HCT116 (cell line): ENCODE results near the gene MAPRE3. TPM values are rescaled to one million over a fixed set of nuclear protein-coding genes. Genes with fewer than 3 reads are reported as not detected.

Experiments used
- ATAC-seq: fragments of 200-7000 bp; cut with Tn5 transposase; 2 replicates; pipeline ENCODE4 v1.9.1; 2020; ENCODE audit warnings: mild to moderate bottlenecking, moderate library complexity
- BruUV-seq: library from RNA; stranded (reverse); fragments of 400-500 nt; replicated peaks from 2 replicates; lab custom pipeline; 2021; lab: Mats Ljungman, UMichigan
- CTCF ChIA-PET: fragments of 300-600 bp; sonication (Branson Sonifier 250); formaldehyde crosslinking; loops from one replicate; lab custom pipeline; 2021; ENCODE audit warnings: antibody characterized with exemption; lab: Charles Lee
- POLR2A ChIA-PET: fragments of 300-600, 350-600 bp; sonication (Branson Sonifier 250); formaldehyde crosslinking; loops from one replicate; lab custom pipeline; 2021; ENCODE audit warnings: antibody characterized with exemption; lab: Charles Lee
- RAD21 ChIA-PET, 2 experiments: fragments of 300-600 bp; sonication (Branson Sonifier 250); formaldehyde crosslinking; loops; one replicate each; lab custom pipeline; 2023; ENCODE audit warnings: low total read pairs in 2 of 2; ENCODE audit not compliant: uncharacterized antibody in 2 of 2, unreplicated experiment in 2 of 2, low non-redundant PET in 1 of 2; lab: Charles Lee
- DNase-seq: peaks from one replicate; pipeline ENCODE4 v3.0.0-alpha.2; 2010; ENCODE audit warnings: low read depth, low spot score
- H2AFZ ChIP-seq: fragments of 200-600 bp; shearing (Covaris generic), sonication (generic); 2 replicates; pipeline ENCODE4 v1.6.1; 2017; ENCODE audit warnings: low read depth, mixed run types, mixed read lengths, antibody characterized with exemption, low read length; ENCODE audit not compliant: poor library complexity, severe bottlenecking
- H3K27ac ChIP-seq: 2 replicates; pipeline ENCODE4 v1.5.1; 2012; ENCODE audit warnings: low read depth, low read length
- H3K27me3 ChIP-seq: fragments of 200-600 bp; sonication (generic); 2 replicates; pipeline ENCODE4 v1.6.1; 2016; ENCODE audit warnings: mixed run types, low read length, mixed read lengths; ENCODE audit not compliant: insufficient read depth
- H3K36me3 ChIP-seq, 2 experiments: fragments of 200-500 bp in 1 of 2; fragments of 200-600 bp in 1 of 2; sonication (Bioruptor generic) in 1 of 2; sonication (generic) in 1 of 2; 2 replicates each; pipeline versions ENCODE4 v1.5.1 to v1.6.1; 2014 to 2016; ENCODE audit warnings: low read length in 2 of 2, inconsistent platforms in 1 of 2, mixed read lengths in 1 of 2, mixed run types in 1 of 2; ENCODE audit not compliant: insufficient read depth in 2 of 2, control insufficient read depth in 1 of 2
- H3K4me1 ChIP-seq, 2 experiments: fragments of 200-600 bp in 1 of 2; sonication (generic) in 1 of 2; 2 replicates each; pipeline versions ENCODE4 v1.5.1 to v1.6.1; 2012 to 2017; ENCODE audit warnings: low read length in 2 of 2, inconsistent platforms in 1 of 2, mild to moderate bottlenecking in 1 of 2, mixed read lengths in 1 of 2, mixed run types in 1 of 2, moderate library complexity in 1 of 2; ENCODE audit not compliant: insufficient read depth in 2 of 2, control insufficient read depth in 1 of 2
- H3K4me2 ChIP-seq: fragments of 200-600 bp; sonication (generic); 2 replicates; pipeline ENCODE4 v1.6.1; 2017; ENCODE audit warnings: mixed run types, low read length, mixed read lengths
- H3K4me3 ChIP-seq, 2 experiments: fragments of 200-600 bp in 1 of 2; sonication (generic) in 1 of 2; replicated peaks in 1 of 2; 2 replicates each; pipeline ENCODE4 v1.5.1; 2011 to 2016; ENCODE audit warnings: low read length in 2 of 2, control low read depth in 1 of 2, low read depth in 1 of 2, mild to moderate bottlenecking in 1 of 2, mixed read lengths in 1 of 2, mixed run types in 1 of 2
- H3K79me2 ChIP-seq: fragments of 200-600 bp; sonication (generic); 2 replicates; pipeline ENCODE4 v1.6.1; 2017; ENCODE audit warnings: mild to moderate bottlenecking, mixed run types, low read length, moderate library complexity, mixed read lengths; ENCODE audit not compliant: insufficient read depth
- H3K9ac ChIP-seq: fragments of 200-600 bp; sonication (generic); 2 replicates; pipeline ENCODE4 v1.6.1; 2016; ENCODE audit warnings: low read length, mixed read lengths
- H3K9me2 ChIP-seq: fragments of 200-600 bp; sonication (generic), shearing (Covaris generic); 2 replicates; pipeline ENCODE4 v1.6.1; 2017; ENCODE audit warnings: mixed run types, mild to moderate bottlenecking, moderate library complexity; ENCODE audit not compliant: insufficient read depth
- H3K9me3 ChIP-seq, 2 experiments: fragments of 200-500 bp in 1 of 2; fragments of 200-600 bp in 1 of 2; sonication (Bioruptor generic) in 1 of 2; sonication (generic) in 1 of 2; 2 replicates each; pipeline ENCODE4 v1.6.1; 2014 to 2017; ENCODE audit warnings: low read length in 2 of 2, mixed read lengths in 2 of 2, inconsistent platforms in 1 of 2, low read depth in 1 of 2, mild to moderate bottlenecking in 1 of 2, mixed run types in 1 of 2, moderate library complexity in 1 of 2; ENCODE audit not compliant: control insufficient read depth in 1 of 2, insufficient read depth in 1 of 2
- H4K20me1 ChIP-seq: fragments of 200-600 bp; sonication (generic), shearing (Covaris generic); 2 replicates; pipeline ENCODE4 v1.6.1; 2017; ENCODE audit warnings: mixed run types, mild to moderate bottlenecking, moderate library complexity; ENCODE audit not compliant: insufficient read depth
- CBX3 ChIP-seq: IDR thresholded peaks from 2 replicates; pipeline ENCODE4 v1.6.1; 2012; ENCODE audit warnings: low read depth
- CEBPB ChIP-seq: IDR thresholded peaks from 2 replicates; pipeline ENCODE4 v1.6.1; 2012; ENCODE audit warnings: low read depth
- EZH2 ChIP-seq: fragments of 200-600 bp; sonication (generic); IDR thresholded peaks from 2 replicates; pipeline ENCODE4 v1.6.1; 2017; ENCODE audit warnings: antibody characterized with exemption, mixed run types
- JUND ChIP-seq: IDR thresholded peaks from 2 replicates; pipeline ENCODE4 v1.6.1; 2012
- POLR2AphosphoS5 ChIP-seq: IDR thresholded peaks from 2 replicates; pipeline ENCODE4 v1.6.1; 2011; ENCODE audit warnings: mild to moderate bottlenecking, low read depth, low read length, moderate library complexity
- RAD21 ChIP-seq: IDR thresholded peaks from 2 replicates; pipeline ENCODE4 v1.6.1; 2012; ENCODE audit warnings: low read depth, mild to moderate bottlenecking
- SIN3A ChIP-seq: IDR thresholded peaks from 2 replicates; pipeline ENCODE4 v1.6.1; 2012; ENCODE audit warnings: low read depth
- SRF ChIP-seq: IDR thresholded peaks from 2 replicates; pipeline ENCODE4 v1.6.1; 2012; ENCODE audit warnings: low read depth
- YY1 ChIP-seq: IDR thresholded peaks from 2 replicates; pipeline ENCODE4 v1.6.1; 2011; ENCODE audit warnings: low read length, low read depth, moderate library complexity, mild to moderate bottlenecking; ENCODE audit not compliant: insufficient replicate concordance; ENCODE audit errors: extremely low read depth
- ZFX ChIP-seq: fragments of 450-650 bp; IDR thresholded peaks from 2 replicates; pipeline ENCODE4 v1.6.1; 2017
- intact Hi-C: fragments of 100-400 bp; cut with micrococcal nuclease; formaldehyde crosslinking; loops from 2 replicates; pipeline ENCODE4 v1.10.0; 2022
- total RNA-seq: library from RNA; stranded (reverse); gene quantifications from one replicate; pipeline ENCODE4 v1.2.1, GENCODE V29; 2021; ENCODE audit not compliant: unreplicated experiment
- TF ChIP-seq, protein P1 (sequence below): IDR thresholded peaks from 2 replicates; pipeline ENCODE4 v1.6.1; 2012
- TF ChIP-seq, protein P2 (sequence below), 3 experiments: fragments of 200-600 bp in 1 of 3; sonication (generic) in 1 of 3; IDR thresholded peaks in 2 of 3; conservative IDR thresholded peaks in 1 of 3; 2 replicates each; pipeline ENCODE4 v1.5.1; 2012 to 2017; ENCODE audit warnings: low read depth in 2 of 3, low read length in 2 of 3, antibody characterized with exemption in 1 of 3, borderline replicate concordance in 1 of 3, control low read depth in 1 of 3, mild to moderate bottlenecking in 1 of 3, mixed read lengths in 1 of 3, mixed run types in 1 of 3, moderate library complexity in 1 of 3; ENCODE audit not compliant: insufficient read depth in 1 of 3
- TF ChIP-seq, protein P3 (sequence below): IDR thresholded peaks from 2 replicates; pipeline ENCODE4 v1.6.1; 2012
- TF ChIP-seq, protein P4 (sequence below): IDR thresholded peaks from 2 replicates; pipeline ENCODE4 v1.6.1; 2011; ENCODE audit warnings: mild to moderate bottlenecking, low read length, moderate library complexity; ENCODE audit not compliant: insufficient replicate concordance; ENCODE audit errors: extremely low read depth

MAPRE3 gene
- total RNA-seq, 1 experiment from 2014 or later: 12.1 TPM

DNA sequence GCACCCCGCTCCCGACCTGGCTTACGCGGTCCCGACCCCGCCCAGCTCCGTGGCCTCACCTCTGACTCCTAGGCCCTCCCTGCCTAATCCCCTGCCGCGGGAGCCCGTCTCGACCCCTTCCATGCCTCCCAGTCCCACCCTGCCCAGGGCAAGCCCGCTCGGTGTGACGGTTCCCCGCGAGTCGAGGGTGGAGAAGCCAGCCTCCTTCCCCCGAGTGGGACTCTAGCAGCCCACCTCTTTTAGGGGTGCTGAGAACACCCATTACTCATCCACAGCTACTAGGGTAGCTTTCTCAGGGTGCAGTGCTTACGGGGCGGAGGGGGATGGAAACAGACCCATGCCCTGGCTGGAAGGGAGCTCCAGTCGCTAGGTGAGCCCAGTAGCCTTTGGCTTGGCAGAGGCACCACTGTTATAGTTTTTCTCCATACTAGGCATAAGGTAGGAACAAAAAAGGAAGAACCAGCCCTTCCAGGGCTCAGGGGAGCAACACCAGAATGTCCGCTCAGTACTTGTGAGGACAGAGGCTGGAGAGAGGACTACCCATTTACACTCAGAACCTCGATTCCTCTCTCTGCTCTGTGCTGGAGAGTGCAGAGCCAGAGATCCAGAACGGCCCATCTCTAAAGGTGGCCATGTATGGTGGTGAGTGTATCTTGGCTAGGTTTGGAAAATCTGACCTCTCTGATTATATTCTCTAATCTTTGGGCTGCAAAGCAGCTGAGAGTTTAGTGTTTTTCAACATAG is 81.6 kb downstream of the MAPRE3 start:
- H3K36me3 ChIP-seq: peaks cover 8 to 14% of the 10 kb centered on the region in 2 experiments; a peak in 2 of 4 replicates
- ChIA-PET CTCF (interaction anchor here (0.6 to 2.3 kb wide), 5 partner anchors 19 to 251 kb away, joined by 3 to 21 read pairs (median 3); partner anchors contain the start of gene OST4), RAD21 (interaction anchor here in 1 of 2 experiments (2.1 kb wide), 1 partner anchor 90 kb away, joined by 7 read pairs; no protein-coding TSS in a partner anchor)
- DNase-seq: no peak
- TF ChIP-seq ZFX (0 out of 2 replicates have a peak, but pooled peaks have one; percentile 5), RAD21 (no peak)
- TF ChIP-seq, all 23 proteins: peak for 1
- peaks cover 11 to 25% of the 10 kb centered on the region in 2 experiments for H3K4me1 ChIP-seq
- H3K27me3 ChIP-seq: no peaks in the 10 kb centered on the region
- ATAC-seq: no peak; the same call in 1 of the 2 replicates
- H3K4me2 ChIP-seq: peak overlapping the region; percentile 100
- H3K9me3 ChIP-seq: no peaks in the 10 kb centered on the region
- H3K27ac ChIP-seq: peak overlapping the region; percentile 69
- POLR2A ChIA-PET: interaction anchor here (1.0 kb wide), 1 partner anchor 19 kb away, joined by 5 read pairs; the partner anchor contains the start of gene OST4
- H3K9ac ChIP-seq: peak overlapping the region; percentile 74
- no peaks in the 10 kb centered on the region for H4K20me1 ChIP-seq
- intact Hi-C loops: no loop called here
- H3K9me2 ChIP-seq: no peaks in the 10 kb centered on the region
- no peak overlapping the region for H2AFZ ChIP-seq
- no TSS peak for BruUV-seq
- peak overlapping the region; percentile 88 to 94 for H3K4me3 ChIP-seq
- H3K79me2 ChIP-seq: no peaks in the 10 kb centered on the region

DNA sequence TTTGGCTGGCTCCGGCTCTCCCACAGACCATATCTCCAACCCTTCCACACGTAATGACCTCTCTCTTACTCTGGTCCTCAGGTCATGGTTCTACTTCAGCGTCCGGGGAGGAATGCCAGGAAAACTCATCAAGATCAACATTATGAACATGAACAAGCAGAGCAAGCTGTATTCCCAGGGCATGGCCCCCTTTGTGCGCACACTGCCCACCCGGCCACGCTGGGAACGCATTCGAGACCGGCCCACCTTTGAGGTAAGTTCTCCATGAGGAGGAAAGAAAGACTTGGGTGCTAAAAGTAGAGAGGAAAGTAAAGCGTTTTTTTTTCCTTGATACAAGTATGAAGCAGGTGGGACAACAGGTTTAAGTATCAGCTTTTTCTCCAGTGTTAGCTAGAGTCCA is 82.9 kb downstream of the MAPRE3 start:
- Histone ChIP-seq H3K79me2 (no peaks in the 10 kb centered on the region), H3K4me3 (no peak overlapping the region), H3K9ac (no peak overlapping the region), H3K4me2 (no peak overlapping the region), H3K9me2 (no peaks in the 10 kb centered on the region), H2AFZ (no peak overlapping the region), H3K36me3 (peaks cover 9 to 17% of the 10 kb centered on the region in 2 experiments; a peak in 2 of 4 replicates), H3K27me3 (no peaks in the 10 kb centered on the region), H3K4me1 (peaks cover 11 to 25% of the 10 kb centered on the region in 2 experiments), H4K20me1 (no peaks in the 10 kb centered on the region), H3K27ac (no peak overlapping the region), H3K9me3 (no peaks in the 10 kb centered on the region)
- RAD21 ChIA-PET: no interaction called here
- POLR2A ChIA-PET: no interaction called here
- intact Hi-C loops: no loop called here
- CTCF ChIA-PET: no interaction called here
- no peak for DNase-seq
- BruUV-seq: no TSS peak
- ATAC-seq: no peak
- TF ChIP-seq, protein P1, sequence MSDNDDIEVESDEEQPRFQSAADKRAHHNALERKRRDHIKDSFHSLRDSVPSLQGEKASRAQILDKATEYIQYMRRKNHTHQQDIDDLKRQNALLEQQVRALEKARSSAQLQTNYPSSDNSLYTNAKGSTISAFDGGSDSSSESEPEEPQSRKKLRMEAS: no peak
- TF ChIP-seq SRF (no peak), JUND (no peak), CEBPB (no peak), EZH2 (no peak), SIN3A (no peak), YY1 (no peak), POLR2AphosphoS5 (no peak), CBX3 (no peak)
- TF ChIP-seq, protein P2, sequence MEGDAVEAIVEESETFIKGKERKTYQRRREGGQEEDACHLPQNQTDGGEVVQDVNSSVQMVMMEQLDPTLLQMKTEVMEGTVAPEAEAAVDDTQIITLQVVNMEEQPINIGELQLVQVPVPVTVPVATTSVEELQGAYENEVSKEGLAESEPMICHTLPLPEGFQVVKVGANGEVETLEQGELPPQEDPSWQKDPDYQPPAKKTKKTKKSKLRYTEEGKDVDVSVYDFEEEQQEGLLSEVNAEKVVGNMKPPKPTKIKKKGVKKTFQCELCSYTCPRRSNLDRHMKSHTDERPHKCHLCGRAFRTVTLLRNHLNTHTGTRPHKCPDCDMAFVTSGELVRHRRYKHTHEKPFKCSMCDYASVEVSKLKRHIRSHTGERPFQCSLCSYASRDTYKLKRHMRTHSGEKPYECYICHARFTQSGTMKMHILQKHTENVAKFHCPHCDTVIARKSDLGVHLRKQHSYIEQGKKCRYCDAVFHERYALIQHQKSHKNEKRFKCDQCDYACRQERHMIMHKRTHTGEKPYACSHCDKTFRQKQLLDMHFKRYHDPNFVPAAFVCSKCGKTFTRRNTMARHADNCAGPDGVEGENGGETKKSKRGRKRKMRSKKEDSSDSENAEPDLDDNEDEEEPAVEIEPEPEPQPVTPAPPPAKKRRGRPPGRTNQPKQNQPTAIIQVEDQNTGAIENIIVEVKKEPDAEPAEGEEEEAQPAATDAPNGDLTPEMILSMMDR (IDR thresholded peaks at IDR 0.05 in 2 of 3, conservative IDR thresholded peaks at IDR 0.05 in 1 of 3; ENCODE audit: borderline replicate concordance in 1 of 3, insufficient read depth in 1 of 3, low read depth in 2 of 3, low read length in 2 of 3): no peak
- TF ChIP-seq, protein P3, sequence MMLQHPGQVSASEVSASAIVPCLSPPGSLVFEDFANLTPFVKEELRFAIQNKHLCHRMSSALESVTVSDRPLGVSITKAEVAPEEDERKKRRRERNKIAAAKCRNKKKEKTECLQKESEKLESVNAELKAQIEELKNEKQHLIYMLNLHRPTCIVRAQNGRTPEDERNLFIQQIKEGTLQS: no peak
- TF ChIP-seq, protein P4, sequence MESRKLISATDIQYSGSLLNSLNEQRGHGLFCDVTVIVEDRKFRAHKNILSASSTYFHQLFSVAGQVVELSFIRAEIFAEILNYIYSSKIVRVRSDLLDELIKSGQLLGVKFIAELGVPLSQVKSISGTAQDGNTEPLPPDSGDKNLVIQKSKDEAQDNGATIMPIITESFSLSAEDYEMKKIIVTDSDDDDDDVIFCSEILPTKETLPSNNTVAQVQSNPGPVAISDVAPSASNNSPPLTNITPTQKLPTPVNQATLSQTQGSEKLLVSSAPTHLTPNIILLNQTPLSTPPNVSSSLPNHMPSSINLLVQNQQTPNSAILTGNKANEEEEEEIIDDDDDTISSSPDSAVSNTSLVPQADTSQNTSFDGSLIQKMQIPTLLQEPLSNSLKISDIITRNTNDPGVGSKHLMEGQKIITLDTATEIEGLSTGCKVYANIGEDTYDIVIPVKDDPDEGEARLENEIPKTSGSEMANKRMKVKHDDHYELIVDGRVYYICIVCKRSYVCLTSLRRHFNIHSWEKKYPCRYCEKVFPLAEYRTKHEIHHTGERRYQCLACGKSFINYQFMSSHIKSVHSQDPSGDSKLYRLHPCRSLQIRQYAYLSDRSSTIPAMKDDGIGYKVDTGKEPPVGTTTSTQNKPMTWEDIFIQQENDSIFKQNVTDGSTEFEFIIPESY: no peak
